Progenitor cell of endocrine pancreas (in vitro differentiated cells): ENCODE data around the gene APOBEC3A. TPM values are rescaled to one million over a fixed set of nuclear protein-coding genes. Genes with fewer than 3 reads are reported as not detected.

Experiments used
- DNase-seq: peaks from one replicate; pipeline ENCODE4 v3.0.0; 2021; ENCODE audit warnings: low spot score; ENCODE audit not compliant: unreplicated experiment
- H3K27ac Mint-ChIP-seq: 2 replicates; pipeline ENCODE4 v1.8.0; 2021; ENCODE audit warnings: mild to moderate bottlenecking, moderate library complexity, mixed read lengths
- H3K27me3 Mint-ChIP-seq: 2 replicates; pipeline ENCODE4 v1.8.0; 2021; ENCODE audit warnings: mixed read lengths
- H3K36me3 Mint-ChIP-seq: 2 replicates; pipeline ENCODE4 v1.8.0; 2022; ENCODE audit warnings: mixed read lengths; ENCODE audit not compliant: insufficient read depth
- H3K4me1 Mint-ChIP-seq: 2 replicates; pipeline ENCODE4 v1.8.0; 2021; ENCODE audit warnings: low read depth, mixed read lengths
- H3K4me3 Mint-ChIP-seq: 2 replicates; pipeline ENCODE4 v1.8.0; 2021; ENCODE audit warnings: low read depth, mild to moderate bottlenecking, moderate library complexity, mixed read lengths
- H3K9me3 Mint-ChIP-seq: 2 replicates; pipeline ENCODE4 v1.8.0; 2021; ENCODE audit warnings: low read depth, mixed read lengths
- CTCF ChIP-seq: fragments of 200-600 bp; sonication (generic); IDR thresholded peaks from one replicate; pipeline ENCODE4 v1.5.0; 2021; ENCODE audit warnings: antibody characterized with exemption, mild to moderate bottlenecking; ENCODE audit not compliant: unreplicated experiment
- total RNA-seq: library from RNA; stranded (reverse); gene quantifications from 2 replicates; pipeline ENCODE4 v1.2.1, GENCODE V29; 2021

The APOBEC3A gene
- total RNA-seq, 1 donor from 2014 or later: not detected

GRCh38 chr22:38947321-38948140, 9.9 kb upstream of the APOBEC3A start:
- Mint-ChIP-seq H3K36me3 (no peaks in the 10 kb centered on the region), H3K27me3 (peaks cover 42% of the 10 kb centered on the region), H3K4me3 (no peak overlapping the region), H3K27ac (no peak overlapping the region), H3K4me1 (peaks cover 2% of the 10 kb centered on the region), H3K9me3 (no peaks in the 10 kb centered on the region)
- no peak for TF ChIP-seq CTCF
- no peak for DNase-seq

GRCh38 chr22:38948181-38948940, 9.0 kb upstream of the APOBEC3A start:
- TF ChIP-seq CTCF: no peak
- H3K27ac Mint-ChIP-seq: no peak overlapping the region
- no peak overlapping the region for H3K4me3 Mint-ChIP-seq

GRCh38 chr22:38949889-38950405, 7.5 kb upstream of the APOBEC3A start:
- no peak for TF ChIP-seq CTCF
- H3K4me3 Mint-ChIP-seq: no peak overlapping the region
- H3K36me3 Mint-ChIP-seq: no peaks in the 10 kb centered on the region
- peaks cover 4% of the 10 kb centered on the region for H3K4me1 Mint-ChIP-seq
- no peak overlapping the region for H3K27ac Mint-ChIP-seq
- no peaks in the 10 kb centered on the region for H3K9me3 Mint-ChIP-seq
- peaks cover 41% of the 10 kb centered on the region for H3K27me3 Mint-ChIP-seq
- DNase-seq: no peak

More at GRCh38 chr22:38948181-38948940, 9.0 kb upstream of the APOBEC3A start:
- no peak for DNase-seq
- Mint-ChIP-seq H3K36me3 (no peaks in the 10 kb centered on the region), H3K27me3 (peaks cover 41% of the 10 kb centered on the region), H3K9me3 (no peaks in the 10 kb centered on the region), H3K4me1 (peaks cover 2% of the 10 kb centered on the region)

GRCh38 chr22:38950527-38951295, 6.7 kb upstream of the APOBEC3A start:
- DNase-seq: no peak
- Mint-ChIP-seq H3K9me3 (no peaks in the 10 kb centered on the region), H3K4me3 (no peak overlapping the region), H3K27ac (no peak overlapping the region), H3K4me1 (peaks cover 7% of the 10 kb centered on the region), H3K36me3 (no peaks in the 10 kb centered on the region), H3K27me3 (peaks cover 38% of the 10 kb centered on the region)
- peak; percentile 23 for TF ChIP-seq CTCF

GRCh38 chr22:38951734-38952133, 5.7 kb upstream of the APOBEC3A start:
- H3K27ac Mint-ChIP-seq: no peak overlapping the region
- DNase-seq: no peak
- peaks cover 34% of the 10 kb centered on the region for H3K27me3 Mint-ChIP-seq
- no peak for TF ChIP-seq CTCF
- no peaks in the 10 kb centered on the region for H3K9me3 Mint-ChIP-seq
- H3K4me3 Mint-ChIP-seq: no peak overlapping the region
- peaks cover 7% of the 10 kb centered on the region for H3K4me1 Mint-ChIP-seq
- H3K36me3 Mint-ChIP-seq: no peaks in the 10 kb centered on the region
